HG03571 (cell line): Measurements from ENCODE around the gene PSMB8.
A peak's percentile ranks its signal among the peaks of the same experiment; 100 is the strongest.

Experiments used
- ATAC-seq: cut with Tn5 transposase; IDR thresholded peaks from one replicate; pipeline ENCODE4 v1.9.1; 2021; ENCODE audit not compliant: unreplicated experiment

PSMB8 gene

DNA sequence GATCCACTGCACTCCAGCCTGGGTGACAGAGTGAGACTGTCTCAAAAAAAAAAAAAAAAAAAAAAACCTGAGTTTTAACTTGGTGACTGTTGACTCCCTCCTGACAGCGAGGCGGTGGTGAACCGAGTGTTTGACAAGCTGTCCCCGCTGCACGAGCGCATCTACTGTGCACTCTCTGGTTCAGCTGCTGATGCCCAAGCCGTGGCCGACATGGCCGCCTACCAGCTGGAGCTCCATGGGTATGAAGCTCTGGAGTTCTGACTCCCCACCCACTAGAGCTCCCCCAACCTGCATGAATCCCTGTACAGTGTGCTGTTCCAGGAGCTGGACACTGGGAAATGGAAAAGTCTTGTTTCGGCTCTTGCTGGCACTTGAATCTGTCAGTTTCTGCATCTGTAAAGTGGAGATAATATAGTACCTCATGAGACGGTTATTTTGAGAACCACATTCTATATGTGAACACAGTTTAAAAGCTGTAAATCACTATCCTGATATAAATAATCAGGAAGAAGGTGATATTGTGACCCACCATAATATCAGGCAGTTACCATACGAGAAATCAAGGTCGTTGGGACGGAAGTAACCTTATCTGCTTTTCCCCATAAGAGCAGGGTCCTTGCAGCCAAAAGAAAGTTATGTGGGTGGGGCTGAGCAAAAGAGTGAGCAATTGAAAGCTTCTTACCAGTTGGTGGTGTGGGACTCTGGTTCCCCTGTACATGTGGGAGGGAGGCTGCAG, 13.5 kb upstream of the PSMB8 start:
- no peak for ATAC-seq

DNA sequence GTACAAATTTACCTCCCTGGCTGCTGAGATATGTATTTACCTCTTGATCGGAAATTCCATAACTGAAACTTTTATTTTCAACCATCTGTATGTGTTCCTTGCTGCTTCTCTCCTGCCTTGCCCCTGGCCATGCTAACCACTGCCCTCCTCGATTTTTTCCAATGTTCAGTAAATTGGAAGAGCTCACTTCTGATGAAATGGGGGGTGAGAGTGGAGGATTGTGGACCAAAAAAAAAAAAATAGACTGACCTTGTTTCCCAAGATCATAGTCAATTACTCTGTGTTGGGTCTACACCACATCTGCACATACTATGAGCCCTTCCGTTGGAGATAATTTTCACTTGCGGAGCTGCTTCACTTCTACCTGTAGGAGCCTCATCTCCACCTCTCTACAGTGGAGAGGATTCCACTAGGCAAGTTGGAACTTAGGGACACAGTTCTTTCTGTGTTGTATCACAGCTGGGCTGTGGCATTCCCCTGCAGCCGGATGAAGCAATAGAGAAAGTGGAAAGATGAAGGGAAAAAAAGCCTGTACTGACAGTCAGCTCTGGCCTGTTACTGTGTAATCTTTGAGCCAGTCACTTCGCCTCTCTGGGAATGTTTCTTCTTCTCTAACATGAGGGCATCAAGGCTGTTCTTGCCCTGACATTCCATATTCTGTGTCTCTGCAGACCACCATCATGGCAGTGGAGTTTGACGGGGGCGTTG, 11.8 kb upstream of the PSMB8 start:
- no peak for ATAC-seq

- peak; percentile 20 for ATAC-seq
These were observed 10.7 kb upstream of the PSMB8 start for GRCh38 chr6:32854376-32855178.

DNA sequence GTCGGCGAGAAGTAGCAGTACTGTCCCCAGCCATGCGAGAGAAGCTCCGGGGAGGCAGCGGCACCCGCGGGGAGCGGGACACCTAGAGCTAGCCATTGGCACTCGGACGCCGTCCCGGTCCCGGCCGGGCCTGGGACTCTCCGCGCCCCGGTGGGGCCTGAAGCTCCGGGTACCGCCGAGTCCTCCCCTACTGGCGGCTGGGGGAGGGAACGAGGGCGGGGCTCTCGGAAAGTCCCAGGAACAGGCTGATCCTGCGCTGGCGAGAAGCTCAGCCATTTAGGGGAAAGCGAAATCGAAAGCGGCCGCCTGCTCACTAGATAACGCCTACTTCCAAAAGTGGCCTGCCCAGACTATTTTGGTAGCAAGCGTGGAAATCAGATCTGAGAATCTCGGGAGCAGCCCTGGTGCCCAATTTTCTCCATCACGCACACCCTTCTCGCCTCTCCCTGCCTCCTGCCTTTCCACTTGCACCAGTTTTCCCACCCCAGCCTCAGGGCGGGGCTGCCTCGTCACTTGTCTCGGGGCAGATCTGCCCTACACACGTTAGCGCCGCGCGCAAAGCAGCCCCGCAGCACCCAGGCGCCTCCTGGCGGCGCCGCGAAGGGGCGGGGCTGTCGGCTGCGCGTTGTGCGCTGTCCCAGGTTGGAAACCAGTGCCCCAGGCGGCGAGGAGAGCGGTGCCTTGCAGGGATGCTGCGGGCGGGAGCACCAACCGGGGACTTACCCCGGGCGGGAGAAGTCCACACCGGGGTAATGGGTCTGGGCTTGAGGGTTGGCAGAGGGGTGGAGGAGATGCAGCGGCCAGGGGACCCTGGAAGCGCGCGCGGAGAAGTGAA, 9.9 kb upstream of the PSMB8 start, which contains the start of the genes PSMB9 and TAP1:
Gene PSMB9, plus strand, starts transcription at position 652 of the 835 bp plus-strand sequence. Its CDS starts 38 bp downstream, at position 690.
Gene TAP1, minus strand, starts transcription at position 164 of the 835 bp plus-strand sequence. Its CDS starts 68 bp downstream, at position 96.
- ATAC-seq = peak; percentile 67

GRCh38 chr6:32852844-32853540, 9.1 kb upstream of the PSMB8 start:
- peak; percentile 14 for ATAC-seq

DNA sequence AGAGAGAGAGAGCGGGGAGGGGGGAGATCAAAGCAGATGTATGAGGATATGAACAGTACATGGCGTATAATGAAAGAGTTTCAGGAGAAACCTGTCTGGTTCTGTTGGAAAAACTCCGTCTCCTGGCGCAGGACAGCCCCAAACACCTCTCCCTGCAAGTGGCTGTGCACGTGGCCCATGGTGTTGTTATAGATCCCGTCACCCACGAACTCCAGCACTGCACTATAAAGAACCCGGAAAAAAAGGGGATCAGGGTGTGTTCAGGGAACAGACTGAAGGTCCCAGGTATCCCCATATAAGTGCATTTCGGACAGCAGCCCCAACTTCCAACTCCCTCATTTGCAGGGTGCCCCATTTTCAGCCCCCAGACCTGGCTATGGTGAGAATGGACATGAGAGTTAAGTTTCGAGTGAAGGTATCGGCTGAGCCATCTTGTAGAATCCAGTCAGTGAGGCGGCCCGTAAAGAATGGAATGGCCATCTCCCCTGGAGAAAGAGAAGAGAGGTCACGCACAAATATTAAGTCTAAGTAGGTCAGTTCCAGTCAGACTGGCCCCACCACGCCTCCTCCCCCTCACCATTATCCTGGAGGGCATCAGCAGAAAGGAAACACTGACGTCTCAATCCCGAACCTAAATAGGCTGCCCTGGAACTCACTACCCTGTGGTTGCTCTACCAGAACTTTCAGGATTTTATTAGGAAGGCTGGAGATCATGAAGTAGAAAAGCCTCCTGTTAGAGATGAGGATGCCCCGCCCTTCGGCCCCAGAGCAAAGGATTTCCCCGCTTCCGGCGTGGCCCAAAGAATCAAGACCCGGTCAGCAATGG, 8.4 kb upstream of the PSMB8 start:
- ATAC-seq = no peak

GRCh38 chr6:32851025-32851424, 7.2 kb upstream of the PSMB8 start:
- ATAC-seq = no peak

DNA sequence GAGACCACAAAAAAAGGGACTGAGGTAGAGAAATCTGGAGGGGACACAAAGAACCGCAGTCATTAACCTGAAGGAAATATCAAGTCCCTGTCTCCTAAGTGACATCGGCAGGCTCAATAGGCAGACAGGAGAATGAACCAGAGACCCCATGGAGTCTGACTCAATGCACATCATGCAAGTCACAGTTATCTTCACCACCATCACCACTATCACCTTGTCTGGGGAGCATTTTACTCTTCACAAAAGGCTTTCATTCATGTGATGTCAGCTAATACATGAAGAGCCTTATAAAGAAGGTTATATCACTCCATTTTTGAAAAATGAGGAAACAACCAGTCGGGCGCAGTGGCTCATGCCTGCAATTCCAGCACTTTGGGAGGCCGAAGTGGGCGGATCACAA, 5.3 kb upstream of the PSMB8 start:
- no peak for ATAC-seq

- ATAC-seq = no peak
These were observed 3.9 kb upstream of the PSMB8 start for GRCh38 chr6:32847795-32848194.

GRCh38 chr6:32847004-32847403, 3.2 kb upstream of the PSMB8 start:
- no peak for ATAC-seq

GRCh38 chr6:32845384-32845884, 1.6 kb upstream of the PSMB8 start:
- no peak for ATAC-seq

DNA sequence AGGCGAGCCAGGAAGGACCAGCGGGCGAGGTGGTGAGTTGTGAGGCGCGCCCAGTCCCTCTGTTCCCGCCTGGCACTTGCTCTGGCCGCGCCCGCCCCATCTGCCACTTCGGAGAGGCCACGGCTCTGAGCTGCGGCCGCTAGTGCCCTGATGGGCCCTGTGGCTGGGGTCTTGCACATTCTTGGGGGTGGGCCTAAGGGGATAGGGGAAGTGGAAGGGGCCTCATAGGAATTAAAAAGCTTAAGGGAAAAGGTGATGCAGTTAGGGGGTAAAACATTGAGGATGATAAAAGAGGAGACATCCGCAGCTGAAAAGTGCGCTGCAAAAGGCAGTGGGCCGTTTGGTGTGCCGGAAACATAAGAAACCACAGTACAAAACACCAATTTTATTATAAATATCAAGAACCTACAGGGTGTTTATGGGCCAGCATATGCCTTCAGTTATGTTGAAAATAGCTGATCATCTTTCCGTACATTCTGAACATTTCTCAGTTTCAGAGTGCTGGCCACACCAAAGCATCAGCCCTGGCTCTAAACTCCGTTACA, 1.1 kb upstream of the PSMB8 start:
- no peak for ATAC-seq

DNA sequence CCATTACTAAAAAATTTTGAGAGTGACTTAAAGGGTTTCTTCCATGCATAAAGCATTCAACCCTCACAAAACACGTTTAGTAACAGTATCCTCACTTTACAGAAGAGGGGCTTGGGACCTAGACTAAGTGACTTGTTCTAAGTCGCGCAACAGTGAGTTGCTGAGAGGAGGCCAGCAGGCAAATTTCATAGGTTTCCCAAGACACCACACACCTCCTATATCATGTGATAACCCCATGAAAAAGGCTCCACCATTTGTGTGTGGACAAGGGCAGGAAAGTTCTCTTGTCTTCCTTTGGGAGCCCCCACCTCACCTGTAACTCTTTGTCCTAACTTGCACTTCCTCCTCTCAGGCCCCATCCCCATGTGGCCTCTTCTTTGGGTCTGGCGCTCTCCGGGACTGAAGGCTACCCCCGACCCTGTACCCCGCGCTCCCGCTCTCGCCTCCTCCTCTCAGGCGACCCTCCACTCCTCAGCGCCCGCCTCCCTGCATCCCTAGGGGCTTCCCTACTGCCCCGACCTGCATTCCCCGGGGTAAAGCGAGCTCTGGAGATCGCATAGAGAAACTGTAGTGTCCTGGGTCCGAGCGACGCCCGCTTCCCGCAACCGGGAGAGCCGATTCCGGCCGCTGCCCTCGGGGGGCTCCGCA, 392 bp downstream of the PSMB8 start:
- no peak for ATAC-seq

GRCh38 chr6:32842690-32843089, 1.2 kb downstream of the PSMB8 start:
- no peak for ATAC-seq

DNA sequence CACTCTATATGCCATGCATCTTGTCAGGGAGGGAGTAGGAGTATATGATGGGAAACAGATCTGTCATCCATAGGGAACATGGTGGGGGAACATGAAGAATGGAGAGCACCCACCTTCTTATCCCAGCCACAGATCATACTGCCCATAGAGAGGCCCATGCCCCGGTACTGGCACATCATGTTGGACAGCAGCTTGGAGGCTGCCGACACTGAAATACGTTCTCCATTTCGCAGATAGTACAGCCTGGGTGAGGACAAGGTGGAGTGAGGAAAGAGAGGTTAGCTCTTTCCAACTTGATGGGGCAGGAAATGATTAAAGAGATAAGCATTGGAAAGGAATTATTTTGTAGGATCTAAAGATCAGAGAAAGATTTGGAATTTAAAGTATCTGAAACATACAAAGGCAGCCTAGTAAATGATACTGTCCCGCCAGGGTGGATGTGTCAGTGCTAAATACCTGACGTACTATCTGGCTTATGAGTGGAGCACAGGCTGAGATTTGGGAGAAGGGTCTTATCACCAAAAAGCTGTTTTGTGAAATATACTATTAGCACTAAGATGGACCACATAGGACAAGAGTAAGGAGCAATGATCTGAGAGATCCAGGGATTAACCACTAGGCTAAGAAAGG, 1.7 kb downstream of the PSMB8 start:
- no peak for ATAC-seq

GRCh38 chr6:32840604-32841246, 3.1 kb downstream of the PSMB8 start:
- ATAC-seq = no peak

DNA sequence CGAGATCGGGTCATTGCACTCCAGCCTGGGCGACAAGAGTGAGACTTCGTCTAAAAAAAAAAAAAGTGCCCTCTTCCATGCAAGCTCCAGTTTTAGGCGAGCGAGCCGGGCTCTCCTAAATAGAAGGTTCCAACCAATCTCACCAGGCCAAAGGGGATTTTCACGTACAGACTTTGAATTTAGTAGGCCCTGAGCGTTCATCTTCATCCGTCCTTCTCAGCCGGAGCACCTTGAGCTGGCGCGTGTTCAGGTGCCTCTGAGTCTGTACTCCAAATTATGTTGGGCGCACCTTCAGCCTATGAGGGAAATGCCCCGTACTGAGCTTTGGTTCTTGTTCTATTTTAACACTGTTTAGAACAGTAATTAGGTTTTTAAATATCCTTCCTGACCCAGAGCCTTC, 4.5 kb downstream of the PSMB8 start:
- ATAC-seq = no peak
